A172 (cell line): ENCODE data around the gene ANKRD16. TPM values are rescaled to one million over a fixed set of nuclear protein-coding genes. Genes with fewer than 3 reads are reported as not detected.
"Not testable (repeated sequence)": the region's sequence is repeated elsewhere in the genome, so short reads cannot be mapped to it uniquely, and the experiment has no call there.

Experiments
- DNase-seq: peaks from one replicate; pipeline ENCODE4 v3.0.0-alpha.2; 2015; ENCODE audit warnings: low spot score
- total RNA-seq: library from RNA; depleted of rRNA; stranded (reverse); fragments of >200 nt; shearing (Covaris generic); gene quantifications from 2 replicates; pipeline ENCODE4 v1.2.3, GENCODE V29; 2014

The ANKRD16 gene
- total RNA-seq, 1 experiment from 2014 or later, result 14.6 TPM

DNA sequence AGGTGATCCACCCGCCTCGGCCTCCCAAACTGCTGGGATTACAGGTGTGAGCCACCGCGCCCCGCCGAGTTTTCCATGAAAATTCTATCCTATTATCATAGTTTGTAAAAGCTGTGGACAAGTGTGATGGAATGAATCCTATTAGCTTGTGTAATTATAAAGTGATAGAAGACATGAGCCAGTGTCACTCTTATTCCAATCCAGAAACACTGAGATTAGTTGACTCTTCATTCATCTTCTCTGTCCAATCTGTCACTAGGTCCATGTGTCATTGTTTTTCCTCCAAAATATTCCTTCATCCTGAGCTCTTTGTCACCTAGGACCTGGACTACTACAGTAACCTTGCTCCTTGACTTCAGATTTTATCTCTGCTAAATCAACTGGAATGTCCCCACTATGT lies 13.9 kb upstream of the ANKRD16 start:
- DNase-seq, result no peak

DNA sequence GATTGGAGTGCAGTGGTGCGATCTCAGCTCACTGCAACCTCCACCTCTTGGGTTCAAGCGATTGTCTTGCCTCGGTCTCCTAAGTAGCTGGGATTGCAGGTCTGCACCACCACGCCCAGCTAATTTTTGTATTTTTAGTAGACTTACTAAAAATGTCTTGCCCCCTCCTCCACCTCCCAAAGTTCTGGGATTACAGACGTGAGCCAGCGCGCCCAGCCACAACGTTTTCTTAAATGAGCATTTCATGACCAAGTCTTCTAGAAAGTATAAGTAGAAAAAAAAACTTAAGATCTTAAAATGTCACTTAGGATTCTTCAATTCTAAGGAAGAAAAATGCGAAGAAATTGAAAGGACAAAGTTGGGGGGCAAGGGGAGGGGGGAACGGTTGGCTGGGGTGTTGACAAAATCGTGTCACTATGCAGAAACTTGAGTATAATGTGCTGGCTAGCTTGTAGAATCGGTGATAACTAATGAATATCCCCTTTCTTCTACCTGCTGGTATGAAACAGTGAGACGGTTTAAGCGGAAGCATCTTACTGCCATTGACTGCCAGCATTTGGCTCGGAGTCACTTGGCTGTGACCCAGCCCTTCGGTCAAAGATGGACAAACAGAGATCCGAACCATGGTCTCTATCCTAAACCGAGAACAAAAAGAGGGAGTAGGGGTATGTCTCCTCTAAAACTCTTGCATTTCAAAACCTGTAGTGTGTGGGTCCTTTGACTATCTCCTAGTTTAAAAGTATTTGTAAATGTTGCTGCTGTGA lies 13.0 kb upstream of the ANKRD16 start:
- no peak for DNase-seq

DNA sequence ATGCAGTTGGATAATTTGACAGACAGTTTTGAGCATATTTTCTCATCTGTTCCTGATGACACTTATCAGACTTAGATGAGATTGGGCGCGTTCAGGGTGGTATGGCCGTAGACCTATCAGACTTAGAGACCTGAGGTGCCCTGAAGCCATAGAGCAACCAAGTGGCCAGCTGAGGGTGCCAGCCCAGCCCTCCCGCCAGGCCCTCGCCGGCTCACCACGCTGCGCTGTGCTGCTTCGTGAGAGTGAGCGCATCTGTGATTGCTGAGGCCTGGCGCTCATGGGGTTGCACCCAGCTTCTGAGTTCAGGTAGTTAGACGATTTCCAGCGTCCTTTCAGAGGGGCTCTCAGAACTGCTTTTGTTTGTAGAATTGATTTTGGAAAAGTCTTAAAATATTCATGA lies 10.6 kb upstream of the ANKRD16 start:
- DNase-seq, result no peak

- no peak for DNase-seq
These were observed 8.5 kb upstream of the ANKRD16 start for GRCh38 chr10:5898163-5898562.

DNA sequence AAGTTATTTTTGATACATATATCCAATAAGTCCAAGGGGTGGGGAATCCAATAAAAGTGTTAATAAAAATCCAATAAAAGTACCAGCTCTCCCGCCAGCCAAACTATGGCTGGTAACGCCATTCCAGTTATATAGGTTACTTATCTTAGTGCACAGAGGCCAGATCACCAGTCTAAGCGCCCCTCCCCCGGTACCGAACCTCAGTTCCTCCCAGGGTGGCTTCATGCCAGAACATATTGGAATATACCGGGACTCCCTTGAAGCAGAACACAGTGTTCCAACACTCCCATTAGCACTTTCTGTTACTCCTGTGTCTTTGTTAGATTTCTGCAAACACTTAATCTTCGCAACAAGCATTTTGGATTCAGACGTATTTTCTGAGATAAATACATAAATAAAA lies 7.8 kb upstream of the ANKRD16 start:
- DNase-seq, result no peak

DNA sequence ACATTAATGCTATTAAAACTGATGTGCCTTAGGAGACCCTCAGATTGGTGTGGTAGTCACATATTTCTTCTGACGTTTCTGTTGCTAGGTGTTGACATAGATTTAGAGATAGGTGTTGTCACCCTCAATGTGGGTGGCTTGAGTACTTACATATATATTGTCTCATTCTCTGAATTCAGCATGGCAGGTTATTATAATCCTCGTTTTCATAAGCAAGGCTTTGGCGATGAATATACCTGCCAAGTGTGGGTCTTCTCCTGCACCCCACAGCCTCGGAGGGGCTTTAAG lies 7.3 kb upstream of the ANKRD16 start:
- DNase-seq, result no peak

GRCh38 chr10:5896208-5897052 lies 6.7 kb upstream of the ANKRD16 start:
- no peak for DNase-seq

GRCh38 chr10:5895804-5896203 lies 6.1 kb upstream of the ANKRD16 start:
- DNase-seq, result no peak

DNA sequence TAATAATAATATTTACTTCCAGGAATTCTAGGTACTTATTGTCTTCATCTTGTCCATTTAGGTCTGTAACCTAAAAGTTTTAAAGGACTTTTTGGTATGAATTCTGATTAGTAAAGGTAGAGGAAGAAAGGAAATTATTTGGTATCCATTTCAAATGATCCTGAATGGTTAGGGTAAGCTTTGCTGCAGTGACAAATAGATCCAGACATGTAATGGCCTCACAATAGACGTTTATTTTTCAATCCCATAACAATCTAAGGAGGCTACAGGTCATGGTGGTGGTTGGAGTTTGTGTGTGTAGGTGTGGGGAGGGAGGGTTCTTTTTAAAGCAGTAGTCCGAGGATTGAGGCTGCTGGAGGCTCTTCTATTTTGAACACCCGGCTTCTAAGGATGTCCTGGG lies 5.7 kb upstream of the ANKRD16 start:
- no peak for DNase-seq

- no peak for DNase-seq
These were observed 5.2 kb upstream of the ANKRD16 start for GRCh38 chr10:5894873-5895272.

- DNase-seq, result no peak
These were observed 4.7 kb upstream of the ANKRD16 start for GRCh38 chr10:5894403-5894802.

DNA sequence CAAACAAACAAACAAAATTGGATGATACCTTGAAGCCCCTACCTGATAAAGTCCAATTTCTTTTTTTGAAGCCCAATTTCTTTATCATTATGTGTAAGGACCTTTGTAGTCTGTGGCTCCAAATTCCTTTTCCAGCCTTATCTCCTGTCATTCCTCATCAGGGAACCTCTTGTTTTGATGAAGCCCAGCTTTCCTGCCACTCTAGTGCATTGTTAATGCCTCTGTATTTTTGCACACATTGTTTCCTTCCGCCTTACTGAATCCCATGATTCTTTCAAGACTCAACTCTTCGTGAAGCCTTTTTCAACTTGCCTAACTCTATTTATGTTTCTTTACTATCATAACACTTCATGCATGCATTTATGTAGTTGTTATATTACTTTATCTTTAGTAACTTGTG lies 3.6 kb upstream of the ANKRD16 start:
- DNase-seq, result no peak

GRCh38 chr10:5892007-5892406 lies 2.3 kb upstream of the ANKRD16 start:
- no peak for DNase-seq

DNA sequence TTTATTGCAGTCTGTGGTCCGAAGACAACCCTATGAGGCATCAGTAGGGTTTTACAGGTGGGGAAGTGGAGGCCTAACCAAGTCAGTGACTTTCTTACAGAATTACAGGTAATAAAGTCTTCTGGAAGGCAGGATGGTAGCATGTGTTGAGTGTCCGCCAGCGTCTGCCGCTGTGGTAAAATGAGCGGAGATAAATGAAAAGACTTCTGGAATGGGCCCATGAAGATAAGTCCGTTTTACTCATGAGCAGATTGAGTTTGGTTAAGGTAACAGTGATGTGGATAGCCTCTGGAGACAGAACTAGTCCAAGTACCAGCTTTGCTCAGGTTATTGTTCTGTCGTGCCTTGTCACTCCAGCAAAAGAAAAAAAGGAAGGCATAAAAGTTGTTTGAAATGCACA lies 1.3 kb upstream of the ANKRD16 start:
- DNase-seq, result no peak

DNA sequence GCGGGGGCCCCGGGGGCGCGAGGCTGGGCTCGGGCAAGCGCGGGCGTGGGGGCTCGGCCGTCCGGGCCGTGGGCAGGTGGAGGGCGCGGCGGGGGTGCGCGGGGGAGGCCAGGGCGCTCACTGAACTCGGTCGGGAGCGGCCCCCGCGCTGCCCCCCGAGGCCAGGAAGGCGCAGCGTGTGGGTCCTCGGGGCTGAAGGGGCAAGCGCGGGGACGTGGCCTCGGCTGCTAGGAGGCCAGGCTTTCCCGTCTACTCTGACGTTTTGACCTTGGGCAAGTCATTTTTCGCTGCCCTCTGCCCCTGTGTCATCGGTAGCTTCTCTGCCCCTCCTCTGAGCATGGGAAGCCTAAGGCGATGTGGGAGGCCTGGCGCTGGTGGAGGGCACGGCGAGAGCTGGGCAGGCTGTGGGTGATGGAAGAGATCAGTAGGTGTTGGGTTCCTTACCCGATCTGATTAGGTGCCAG lies 791 bp upstream of the ANKRD16 start:
- peak; percentile 23 for DNase-seq

DNA sequence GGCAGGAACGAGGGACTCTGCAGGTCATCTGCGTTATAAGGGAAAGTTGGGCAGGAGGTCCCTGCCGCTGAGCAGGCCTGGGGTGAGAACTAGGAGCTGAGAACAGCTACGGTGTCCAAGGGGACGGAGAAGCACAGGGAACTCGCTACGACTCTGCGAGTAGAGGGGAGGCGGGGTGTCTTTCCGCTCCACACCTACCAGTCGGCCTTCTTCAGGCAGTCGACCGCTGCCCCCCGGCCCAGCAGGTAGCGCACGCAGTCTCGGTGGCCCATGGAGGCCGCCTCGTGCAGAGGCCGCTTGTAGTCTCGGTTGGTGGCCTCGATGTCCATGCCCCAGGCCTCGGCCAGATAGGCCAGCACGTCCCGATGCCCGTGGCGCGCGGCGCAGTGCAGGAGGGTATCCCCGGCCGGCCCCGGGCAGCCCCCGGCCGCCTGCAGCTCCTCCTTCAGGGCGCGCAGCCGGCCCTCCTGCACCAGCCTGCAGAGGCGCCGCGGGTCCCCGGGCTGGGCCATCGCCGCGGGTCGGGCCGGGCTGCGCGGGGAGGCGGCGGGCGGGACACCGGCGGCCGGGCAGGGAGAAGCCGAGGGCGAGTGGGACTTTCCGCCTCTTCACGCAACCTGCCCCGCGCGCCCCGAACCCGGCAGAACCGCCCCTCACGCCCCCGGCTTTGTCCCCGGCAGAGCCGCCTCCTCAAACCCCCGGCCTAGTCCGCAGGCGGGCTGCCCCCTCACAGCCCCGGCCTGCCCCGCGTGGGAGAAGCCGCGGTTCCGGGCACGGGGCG lies 660 bp downstream of the ANKRD16 start:
- peak; percentile 35 for DNase-seq

DNA sequence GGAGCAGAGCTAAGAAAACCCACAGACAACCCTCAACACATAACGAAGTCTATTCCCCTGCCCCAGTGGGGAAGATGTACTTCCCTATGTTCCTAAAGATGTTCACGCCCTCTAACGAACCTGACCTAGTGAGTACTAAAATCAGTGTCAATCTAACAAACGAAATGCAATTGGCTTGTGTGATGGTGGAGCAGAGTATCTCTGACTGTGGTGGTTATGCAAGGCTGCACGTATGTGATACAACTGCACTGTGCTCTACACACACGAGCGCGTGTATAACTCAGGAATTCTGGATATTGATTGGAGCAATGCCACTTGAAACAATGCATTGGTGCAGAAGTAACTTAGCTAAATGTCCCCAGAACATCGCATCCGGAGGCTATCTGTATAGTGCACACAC lies 1.3 kb downstream of the ANKRD16 start:
- no peak for DNase-seq

GRCh38 chr10:5887641-5888040 lies 2.1 kb downstream of the ANKRD16 start:
- DNase-seq, result no peak

DNA sequence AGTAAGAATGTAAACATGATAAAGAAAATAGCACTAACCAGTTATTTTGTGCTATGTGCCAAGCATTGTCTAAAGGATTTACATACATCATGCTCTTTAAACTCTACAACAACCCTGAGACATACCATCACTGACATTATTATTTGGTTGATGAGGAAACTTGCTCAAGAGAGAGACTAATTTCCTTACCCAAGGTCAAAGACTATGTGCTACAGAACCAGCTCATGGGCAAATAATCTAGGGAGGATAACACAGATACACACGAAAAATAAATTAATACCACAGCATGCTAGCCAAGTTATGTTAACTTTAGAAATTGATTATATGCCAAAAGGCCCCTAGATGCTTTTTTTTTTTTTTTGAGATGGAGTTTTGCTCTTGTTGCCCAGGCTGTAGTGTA lies 2.7 kb downstream of the ANKRD16 start:
- no peak for DNase-seq

DNA sequence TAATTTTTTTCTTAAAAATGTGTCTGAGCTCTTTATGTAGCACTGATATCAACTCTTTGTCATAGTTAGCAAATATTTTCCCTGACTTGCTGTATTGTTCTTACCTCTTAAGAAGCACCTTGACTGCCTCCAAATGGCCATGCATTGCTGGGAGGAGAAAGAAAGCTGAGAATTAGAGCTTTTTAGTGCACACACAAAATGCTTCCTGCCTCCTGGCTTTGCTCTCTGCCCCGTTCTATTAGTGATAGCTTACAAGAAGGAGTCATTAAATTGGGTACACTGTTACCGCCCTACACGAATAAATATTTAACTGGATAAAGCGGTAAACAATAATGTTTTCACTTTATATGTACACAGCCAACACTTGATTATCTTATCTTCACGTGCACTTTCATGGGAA lies 4.1 kb downstream of the ANKRD16 start:
- no peak for DNase-seq

GRCh38 chr10:5882961-5883360 lies 6.7 kb downstream of the ANKRD16 start:
- DNase-seq, result no peak

DNA sequence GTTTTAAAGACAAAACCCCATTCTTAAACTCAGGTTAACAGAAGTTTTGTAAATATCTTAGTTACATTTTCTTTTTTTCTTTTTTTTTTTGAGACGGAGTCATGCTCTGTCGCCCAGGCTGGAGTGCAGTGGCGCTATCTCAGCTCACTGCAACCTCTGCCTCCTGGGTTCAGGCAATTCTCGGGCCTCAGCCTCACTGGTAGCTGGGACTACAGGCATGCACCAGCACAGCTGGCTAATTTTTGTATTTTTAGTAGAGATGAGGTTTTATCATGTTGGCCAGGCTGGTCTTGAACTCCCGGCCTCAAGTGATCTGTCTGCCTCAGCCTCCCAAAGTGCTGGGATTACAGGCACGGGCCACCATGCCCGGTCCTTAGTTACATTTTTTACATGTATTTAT lies 12.7 kb downstream of the ANKRD16 start:
- not testable (repeated sequence) for DNase-seq
